Right renal pelvis (tissue), 4 donors: ENCODE results near the gene LGMN. TPM values are rescaled to one million over a fixed set of nuclear protein-coding genes. Genes with fewer than 3 reads are reported as not detected.
A peak's percentile ranks its signal among the peaks of the same experiment; 100 is the strongest.
"Not testable (repeated sequence)": the region's sequence is repeated elsewhere in the genome, so short reads cannot be mapped to it uniquely, and the experiment has no call there.

Experiments
- DNase-seq, 4 donors: peaks; one replicate each; pipeline ENCODE4 v3.0.0-alpha.2; 2013; ENCODE audit warnings: low read depth in 4 of 4, low spot score in 3 of 4, missing footprints in 1 of 4
- polyA plus RNA-seq, 4 donors: library from polyadenylated mRNA; unstranded; fragments of 120-200 nt; gene quantifications; one replicate each; pipeline ENCODE4 v1.2.1, GENCODE V29; 2013; ENCODE audit not compliant: insufficient read length in 4 of 4

Gene LGMN
- polyA plus RNA-seq, result 100 to 1,000 TPM; 121 to 148 (median 132) TPM

DNA sequence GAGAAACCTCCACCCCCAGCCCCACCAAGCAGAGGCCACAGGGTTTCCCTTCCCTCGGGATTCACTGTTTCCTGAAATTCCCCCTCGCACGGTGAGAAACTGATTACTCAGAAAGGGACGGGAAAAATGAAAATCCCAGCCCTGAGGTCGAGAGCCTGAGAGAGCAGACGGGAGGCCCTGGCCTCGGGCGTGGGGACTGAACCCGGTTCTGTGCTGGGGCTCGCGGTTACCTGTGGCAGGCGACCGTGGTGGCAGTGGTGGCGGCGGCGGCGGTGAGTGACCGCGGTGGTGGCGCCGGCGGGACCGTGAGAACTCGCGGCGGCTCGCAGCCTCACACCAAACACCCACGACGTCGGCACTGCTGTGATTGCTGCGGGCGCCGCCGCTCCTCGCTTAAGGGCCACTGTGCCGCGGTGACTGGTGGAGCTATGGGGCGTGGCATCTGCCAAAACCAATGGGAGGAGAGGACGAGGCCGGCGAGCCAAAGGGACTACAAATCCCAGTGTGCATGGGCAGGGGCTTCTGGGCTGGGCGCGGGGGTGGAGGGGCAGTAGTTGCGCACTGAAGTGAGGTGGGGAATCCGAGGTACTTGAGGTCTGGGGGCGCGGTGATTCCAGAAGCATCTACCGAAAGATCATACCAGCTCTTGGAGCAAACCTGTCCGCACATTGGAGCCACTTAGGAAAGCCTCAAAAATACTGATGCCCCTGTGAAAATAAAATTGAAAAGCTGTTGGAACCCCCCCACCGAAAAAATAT lies at the start of gene LGMN:
LGMN (minus strand) TSS at position 369 of the 758 bp plus-strand sequence. CDS start 15,841 bp downstream, outside the sequence.
- DNase-seq, result peak; percentile 76 to 85 (median 80)

DNA sequence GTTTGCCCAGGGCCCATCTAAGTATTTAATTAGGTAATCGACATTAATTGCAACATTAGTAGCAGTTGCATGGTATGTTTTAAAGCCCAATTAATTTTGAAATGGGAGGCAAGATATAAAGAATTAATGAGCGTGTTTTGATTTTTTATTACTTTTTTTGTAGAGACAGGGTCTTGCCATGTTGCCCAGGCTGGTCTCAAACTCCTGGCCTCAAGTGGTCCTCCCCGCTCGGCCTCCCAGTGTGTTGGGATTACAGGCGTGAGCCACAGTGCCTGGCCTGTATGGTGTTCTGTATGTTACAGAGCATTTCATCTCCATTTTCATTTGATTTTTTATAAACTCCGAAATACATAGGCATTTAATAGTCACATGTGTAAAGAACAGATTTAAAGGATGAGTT lies 46.5 kb upstream of the LGMN start:
- DNase-seq, result no peak

DNA sequence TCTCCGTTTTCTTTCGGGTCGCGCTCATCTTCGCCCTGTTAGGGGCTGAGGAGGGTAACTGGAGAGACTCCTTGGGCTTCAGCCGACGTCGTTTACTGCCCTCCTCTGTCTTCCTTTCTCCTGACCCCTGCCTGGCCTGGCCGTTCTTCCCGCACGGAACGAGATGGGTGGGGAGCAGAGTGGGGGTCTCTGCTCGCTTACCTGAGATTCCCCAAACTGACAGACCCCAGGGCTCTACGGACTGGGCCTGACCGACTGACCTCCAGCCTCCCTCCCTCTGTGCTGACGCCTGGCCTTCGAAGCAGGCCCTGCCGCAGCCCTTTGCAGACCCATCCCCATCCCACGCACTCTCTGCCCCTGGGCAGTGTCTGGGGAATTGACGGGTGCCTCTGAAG lies 46.1 kb upstream of the LGMN start:
- peak in 1 of 4 donors; percentile 13 for DNase-seq

DNA sequence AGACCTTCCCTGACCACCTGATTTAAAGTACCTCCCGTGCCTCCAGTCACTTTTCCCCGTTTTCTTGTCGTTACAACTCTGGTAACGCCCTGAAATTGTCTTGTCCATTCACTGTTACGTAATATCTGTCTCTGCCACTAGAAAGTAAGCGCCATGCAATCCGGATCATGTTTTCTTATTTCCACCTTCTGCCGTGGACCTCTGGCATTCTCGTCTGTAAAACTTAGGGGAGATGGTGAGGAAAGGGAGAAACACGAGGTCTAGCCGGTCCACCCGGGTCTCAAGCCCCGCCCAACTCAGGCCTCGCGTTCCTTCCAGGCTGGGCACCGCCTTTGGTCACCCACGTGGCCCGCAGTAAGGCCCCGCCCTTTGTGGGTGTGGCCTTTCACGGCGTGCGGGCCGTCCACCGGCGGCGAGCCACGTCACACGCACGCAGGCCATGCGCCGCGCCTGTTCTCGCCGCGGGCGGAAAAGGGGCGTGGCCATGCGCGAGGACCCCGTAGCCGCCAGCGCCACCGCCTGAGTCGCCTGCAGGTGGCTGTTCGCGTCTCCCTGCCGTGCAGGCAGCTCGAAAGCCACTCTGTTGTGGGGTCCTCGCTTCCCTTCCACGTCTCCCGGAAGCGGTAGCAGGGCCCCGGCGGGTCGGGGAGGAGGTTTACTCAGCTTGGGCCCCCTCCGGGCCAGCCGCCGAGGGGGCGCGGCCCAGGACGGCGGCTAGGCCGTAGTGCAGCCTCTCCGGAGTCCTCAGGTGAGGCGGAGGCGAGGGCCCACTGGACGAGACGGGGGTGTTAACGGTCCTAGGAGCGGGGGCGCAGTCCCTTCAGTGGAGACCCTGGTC lies 45.5 kb upstream of the LGMN start, which contains the start of gene GOLGA5:
GOLGA5 (plus strand) TSS at position 597 of the 838 bp plus-strand sequence. CDS start 3,133 bp downstream, outside the sequence.
- peak; percentile 92 to 99 (median 94) for DNase-seq

- DNase-seq, result no peak
Observed at GRCh38 chr14:92792885-92793284, 44.5 kb upstream of the LGMN start.

- DNase-seq, result no peak
Observed at GRCh38 chr14:92789457-92790089, 41.1 kb upstream of the LGMN start.

DNA sequence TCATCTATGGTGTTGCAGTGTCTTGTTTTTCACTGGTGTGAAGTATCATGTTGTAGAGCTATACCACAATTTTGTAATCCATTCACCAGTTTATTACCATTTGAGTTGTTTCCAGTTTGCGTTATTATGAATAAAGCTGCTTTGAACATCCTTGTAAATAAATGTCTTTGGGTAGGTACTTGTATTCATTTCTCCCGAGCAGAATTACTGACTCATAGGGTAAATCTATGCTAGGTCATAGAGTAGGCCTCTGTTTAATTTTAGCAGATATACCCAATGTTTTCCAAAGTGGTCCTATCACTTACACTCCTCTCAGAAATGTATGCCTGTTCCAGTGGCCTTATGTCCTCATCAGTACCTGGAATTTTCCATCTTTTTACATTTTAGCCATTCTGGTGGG lies 39.1 kb upstream of the LGMN start:
- no peak for DNase-seq

- DNase-seq, result no peak
Observed at GRCh38 chr14:92786427-92786756, 38.0 kb upstream of the LGMN start.

GRCh38 chr14:92785667-92786426 lies 37.4 kb upstream of the LGMN start:
- DNase-seq, result no peak

DNA sequence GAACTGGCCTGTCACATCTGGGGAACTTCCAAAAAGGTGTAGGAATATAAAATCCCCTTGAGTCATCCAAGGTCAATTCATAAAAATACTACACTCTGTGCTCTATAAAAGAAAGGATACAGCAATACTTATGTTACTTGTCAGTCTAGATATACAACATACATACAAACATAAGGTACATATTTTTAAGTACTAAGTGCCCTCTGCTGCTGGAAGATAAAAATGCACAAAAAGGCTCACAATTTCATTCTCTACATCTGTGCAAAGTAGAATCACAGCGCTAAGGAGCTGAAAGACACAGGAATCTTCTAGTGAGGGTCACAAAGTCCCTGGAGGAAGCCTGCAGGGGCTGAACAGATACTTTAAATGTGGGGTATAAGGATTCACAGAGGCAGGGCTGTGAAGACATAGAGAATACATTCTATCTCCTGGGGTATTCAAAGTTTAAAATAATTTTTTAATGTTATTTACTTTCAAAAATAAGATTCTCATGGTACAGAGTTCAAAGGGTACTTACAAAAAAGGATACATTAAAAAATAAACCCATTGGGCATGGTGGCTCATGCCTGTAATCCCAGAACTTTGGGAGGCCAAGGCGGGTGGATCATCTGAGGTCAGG lies 35.5 kb upstream of the LGMN start:
- peak in 1 of 4 donors; percentile 50 for DNase-seq

DNA sequence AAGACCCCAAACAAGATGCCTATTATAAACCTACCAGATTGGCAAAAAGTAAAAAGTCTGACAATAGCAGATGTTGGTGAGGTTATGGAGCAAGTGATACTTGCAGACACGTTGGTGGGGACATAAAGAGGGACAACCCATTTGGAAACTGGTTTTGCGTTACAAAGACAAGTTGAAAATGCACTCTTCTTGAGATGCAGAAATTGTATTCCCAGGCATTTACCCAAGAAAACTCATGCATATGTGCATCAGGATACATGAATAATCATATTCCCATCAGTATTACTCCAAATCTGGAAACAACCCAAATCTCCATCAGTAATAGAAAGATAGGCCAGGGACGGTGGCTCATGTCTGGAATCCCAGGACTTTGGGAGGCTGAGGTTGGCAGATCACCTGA lies 32.9 kb upstream of the LGMN start:
- DNase-seq, result no peak

GRCh38 chr14:92780444-92781232 lies 32.2 kb upstream of the LGMN start:
- DNase-seq, result no peak

DNA sequence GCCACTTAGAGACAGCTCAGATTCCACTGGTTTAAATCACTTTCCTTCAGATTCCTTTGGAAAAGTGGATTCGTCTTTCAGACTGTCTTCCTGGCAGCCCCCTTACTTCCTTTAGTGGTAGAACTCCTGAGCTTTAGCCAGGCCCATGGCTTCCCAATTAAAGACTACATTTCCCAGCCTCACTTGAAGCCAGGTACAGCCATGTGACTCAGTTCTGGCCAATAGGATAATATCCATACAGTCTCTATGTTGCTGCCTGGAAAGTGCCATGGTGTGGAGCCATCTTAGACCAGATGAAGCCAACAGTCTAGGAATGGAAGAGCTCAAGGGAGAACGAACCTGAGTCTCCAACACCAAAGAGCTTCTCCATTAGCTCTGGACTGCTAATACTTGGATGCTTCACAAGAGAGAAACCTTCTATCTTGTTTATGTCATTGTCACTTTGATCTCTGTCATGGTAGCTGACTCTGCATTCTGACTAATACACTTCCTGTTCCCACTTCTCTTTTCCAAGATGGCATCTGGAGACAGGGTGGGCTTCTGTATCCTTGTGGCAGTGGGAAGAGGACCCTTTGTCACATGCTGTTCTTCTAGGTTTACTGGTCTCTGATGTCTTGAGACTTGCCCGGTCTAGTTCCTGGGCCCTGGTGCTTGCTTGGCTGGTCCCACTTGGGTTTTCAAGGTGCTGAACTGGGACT lies 30.6 kb upstream of the LGMN start:
- not testable (repeated sequence) for DNase-seq

- peak in 1 of 4 donors; percentile 20 for DNase-seq
Observed at GRCh38 chr14:92775292-92775691, 26.9 kb upstream of the LGMN start.

GRCh38 chr14:92774572-92774971 lies 26.1 kb upstream of the LGMN start:
- DNase-seq, result no peak

GRCh38 chr14:92770484-92770883 lies 22.1 kb upstream of the LGMN start:
- no peak for DNase-seq

GRCh38 chr14:92768795-92769194 lies 20.4 kb upstream of the LGMN start:
- no peak for DNase-seq

- DNase-seq, result not testable (repeated sequence)
Observed at GRCh38 chr14:92768236-92768635, 19.8 kb upstream of the LGMN start.
